SK-N-SH (cell line): ENCODE data around the gene SLC25A53. TPM values are rescaled to one million over a fixed set of nuclear protein-coding genes. Genes with fewer than 3 reads are reported as not detected.

Source experiments
- CTCF ChIA-PET: fragments of 300-600, 350-600 bp; formaldehyde crosslinking; extraction: SDS; loops from one replicate; lab custom pipeline; 2021; lab: Yijun Ruan, JAX
- POLR2A ChIA-PET: fragments of 350-600 bp; sonication (Branson Sonifier 250); formaldehyde crosslinking; extraction: SDS; loops from one replicate; lab custom pipeline; 2020; ENCODE audit warnings: antibody characterized with exemption, inconsistent platforms; lab: Yijun Ruan, JAX
- DNase-seq: peaks from one replicate; pipeline ENCODE4 v3.0.0; 2012
- H2AFZ ChIP-seq: fragments of 200-600 bp; sonication (generic); 2 replicates; pipeline ENCODE4 v1.8.1; 2016; ENCODE audit warnings: antibody characterized with exemption, mild to moderate bottlenecking, low read depth
- H3F3A ChIP-seq: fragments of 200-600 bp; sonication (generic); replicated peaks from 2 replicates; pipeline ENCODE3; 2016; ENCODE audit warnings: antibody characterized with exemption, mild to moderate bottlenecking; ENCODE audit not compliant: insufficient read depth
- H3K27ac ChIP-seq, 2 experiments: fragments of 200-500 bp in 1 of 2; fragments of 200-600 bp in 1 of 2; sonication (Bioruptor generic) in 1 of 2; sonication (generic), shearing (Covaris generic) in 1 of 2; 2 replicates each; pipeline versions ENCODE4 v1.5.1 to v1.6.1; 2014 to 2016; ENCODE audit warnings: low read depth in 2 of 2, inconsistent platforms in 1 of 2, low read length in 1 of 2, mild to moderate bottlenecking in 1 of 2, mixed read lengths in 1 of 2
- H3K27me3 ChIP-seq: fragments of 200-600 bp; sonication (generic), shearing (Covaris generic); 2 replicates; pipeline ENCODE4 v1.6.1; 2016; ENCODE audit warnings: mixed run types; ENCODE audit not compliant: insufficient read depth
- H3K36me3 ChIP-seq, 2 experiments: fragments of 200-500 bp in 1 of 2; fragments of 200-600 bp in 1 of 2; sonication (Bioruptor generic) in 1 of 2; sonication (generic) in 1 of 2; replicated peaks in 1 of 2; 2 replicates each; pipeline versions ENCODE3 to v1.5.1; 2014 to 2016; ENCODE audit warnings: low read length in 1 of 2, mild to moderate bottlenecking in 1 of 2; ENCODE audit not compliant: insufficient read depth in 2 of 2, control insufficient read depth in 1 of 2
- H3K4me1 ChIP-seq, 2 experiments: fragments of 200-500 bp in 1 of 2; fragments of 200-600 bp in 1 of 2; sonication (Bioruptor generic) in 1 of 2; sonication (generic), shearing (Covaris generic) in 1 of 2; 2 replicates each; pipeline versions ENCODE4 v1.5.1 to v1.6.1; 2014 to 2016; ENCODE audit warnings: low read depth in 1 of 2, low read length in 1 of 2, mixed run types in 1 of 2; ENCODE audit not compliant: insufficient read depth in 2 of 2, control insufficient read depth in 1 of 2
- H3K4me2 ChIP-seq: fragments of 200-600 bp; sonication (generic), shearing (Covaris generic); 2 replicates; pipeline ENCODE4 v1.6.1; 2017; ENCODE audit warnings: mixed run types
- H3K4me3 ChIP-seq, 2 experiments: fragments of 200-500 bp in 1 of 2; fragments of 200-600 bp in 1 of 2; sonication (Bioruptor generic) in 1 of 2; sonication (generic), shearing (Covaris generic) in 1 of 2; 2 replicates each; pipeline versions ENCODE4 v1.5.1 to v1.8.1; 2014 to 2016; ENCODE audit warnings: low read depth in 2 of 2, inconsistent platforms in 1 of 2, low read length in 1 of 2, mild to moderate bottlenecking in 1 of 2, mixed read lengths in 1 of 2, moderate library complexity in 1 of 2
- H3K79me2 ChIP-seq: fragments of 200-600 bp; sonication (generic); 2 replicates; pipeline ENCODE4 v1.8.1; 2017; ENCODE audit warnings: mild to moderate bottlenecking; ENCODE audit not compliant: insufficient read depth
- H3K9ac ChIP-seq: fragments of 200-600 bp; sonication (generic); 2 replicates; pipeline ENCODE4 v1.6.1; 2017; ENCODE audit warnings: mixed run types
- H3K9me2 ChIP-seq: fragments of 200-600 bp; sonication (generic); 2 replicates; pipeline ENCODE4 v1.6.1; 2017; ENCODE audit warnings: mixed run types
- H3K9me3 ChIP-seq: fragments of 200-600 bp; sonication (generic); 2 replicates; pipeline ENCODE4 v1.6.1; 2017; ENCODE audit warnings: mixed run types, mild to moderate bottlenecking, moderate library complexity
- H4K20me1 ChIP-seq: fragments of 200-600 bp; sonication (generic); 2 replicates; pipeline ENCODE4 v1.6.1; 2017; ENCODE audit warnings: mild to moderate bottlenecking, mixed run types; ENCODE audit not compliant: insufficient read depth
- ELF1 ChIP-seq: IDR thresholded peaks from 2 replicates; pipeline ENCODE4 v1.4.0; 2012
- EP300 ChIP-seq, 2 experiments: IDR thresholded peaks; 2 replicates each; pipeline versions ENCODE4 v1.4.0 to v1.6.1; 2012; ENCODE audit warnings: borderline replicate concordance in 1 of 2, low read depth in 1 of 2, low read length in 1 of 2
- FOSL2 ChIP-seq: IDR thresholded peaks from 2 replicates; pipeline ENCODE4 v1.4.0; 2012; ENCODE audit warnings: low read depth, mild to moderate bottlenecking, moderate library complexity, borderline replicate concordance
- FOXJ3 ChIP-seq: sonication (generic); formaldehyde crosslinking; IDR thresholded peaks from 2 replicates; pipeline ENCODE4 v1.5.1; 2020; ENCODE audit warnings: mild to moderate bottlenecking, missing genetic modification reagents
- FOXM1 ChIP-seq: IDR thresholded peaks from 2 replicates; pipeline ENCODE4 v1.4.0; 2012; ENCODE audit warnings: low read depth, mild to moderate bottlenecking
- GABPA ChIP-seq: IDR thresholded peaks from 2 replicates; pipeline ENCODE4 v1.4.0; 2012; ENCODE audit warnings: low read depth, mild to moderate bottlenecking
- GATA2 ChIP-seq: sonication (generic); formaldehyde crosslinking; IDR thresholded peaks from 2 replicates; pipeline ENCODE4 v1.5.0; 2020; ENCODE audit warnings: mild to moderate bottlenecking, missing genetic modification reagents
- MXI1 ChIP-seq: IDR thresholded peaks from 2 replicates; pipeline ENCODE4 v1.6.1; 2012; ENCODE audit warnings: mild to moderate bottlenecking, low read depth, low read length, improper control_type of control experiment
- NFIC ChIP-seq: IDR thresholded peaks from 2 replicates; pipeline ENCODE4 v1.4.0; 2012; ENCODE audit warnings: borderline replicate concordance
- NRF1 ChIP-seq: IDR thresholded peaks from 2 replicates; pipeline ENCODE4 v1.6.1; 2012; ENCODE audit warnings: low read depth, mild to moderate bottlenecking, low read length
- RAD21 ChIP-seq: IDR thresholded peaks from 2 replicates; pipeline ENCODE4 v1.6.1; 2012; ENCODE audit warnings: mild to moderate bottlenecking, low read length
- RCOR1 ChIP-seq: fragments of 150-350 bp; IDR thresholded peaks from 2 replicates; pipeline ENCODE4 v1.6.1; 2017; ENCODE audit warnings: antibody characterized with exemption, low read length
- RXRA ChIP-seq: IDR thresholded peaks from 2 replicates; pipeline ENCODE4 v1.4.0; 2012; ENCODE audit warnings: low read depth, mild to moderate bottlenecking, borderline replicate concordance
- SIN3A ChIP-seq: IDR thresholded peaks from 2 replicates; pipeline ENCODE4 v1.6.1; 2012; ENCODE audit warnings: low read depth, mild to moderate bottlenecking, low read length, moderate library complexity, borderline replicate concordance
- SMC3 ChIP-seq: IDR thresholded peaks from 2 replicates; pipeline ENCODE4 v1.6.1; 2012; ENCODE audit warnings: low read depth, low read length, improper control_type of control experiment
- TCF12 ChIP-seq: IDR thresholded peaks from 2 replicates; pipeline ENCODE4 v1.4.0; 2012
- YY1 ChIP-seq: IDR thresholded peaks from 2 replicates; pipeline ENCODE4 v1.4.0; 2012; ENCODE audit warnings: low read depth, mild to moderate bottlenecking
- WGBS: methylation state at CpG from one replicate; pipeline ENCODE4 v1.1.6; 2017; ENCODE audit warnings: low lambda C conversion rate; 5-methylcytosine and 5-hydroxymethylcytosine counted together
- polyA plus RNA-seq, 3 experiments: library from polyadenylated mRNA; depleted of rRNA; stranded (reverse); fragments of >200 nt; gene quantifications; 2 replicates each; pipeline ENCODE4 v1.2.3, GENCODE V29; 2012
- TF ChIP-seq, protein P1 (sequence below): IDR thresholded peaks from 2 replicates; pipeline ENCODE4 v1.4.0; 2012; ENCODE audit warnings: low read depth
- TF ChIP-seq, protein P2 (sequence below): IDR thresholded peaks from 2 replicates; pipeline ENCODE4 v1.6.1; 2012; ENCODE audit warnings: mild to moderate bottlenecking, low read depth, low read length, moderate library complexity
- TF ChIP-seq, protein P3 (sequence below): IDR thresholded peaks from 2 replicates; pipeline ENCODE4 v1.4.0; 2012; ENCODE audit warnings: low read depth, borderline replicate concordance
- TF ChIP-seq, protein P4 (sequence below): fragments of 150-350 bp; IDR thresholded peaks from 2 replicates; pipeline ENCODE4 v1.6.1; 2017; ENCODE audit warnings: antibody characterized with exemption, low read length, low read depth, borderline replicate concordance
- TF ChIP-seq, protein P5 (sequence below): fragments of 150-350 bp; IDR thresholded peaks from 2 replicates; pipeline ENCODE4 v1.6.1; 2016; ENCODE audit warnings: mild to moderate bottlenecking, low read depth, low read length

The SLC25A53 gene
- polyA plus RNA-seq, 1 of the 3 experiments (the other 2 are of a cell fraction), result 5.9 TPM

DNA sequence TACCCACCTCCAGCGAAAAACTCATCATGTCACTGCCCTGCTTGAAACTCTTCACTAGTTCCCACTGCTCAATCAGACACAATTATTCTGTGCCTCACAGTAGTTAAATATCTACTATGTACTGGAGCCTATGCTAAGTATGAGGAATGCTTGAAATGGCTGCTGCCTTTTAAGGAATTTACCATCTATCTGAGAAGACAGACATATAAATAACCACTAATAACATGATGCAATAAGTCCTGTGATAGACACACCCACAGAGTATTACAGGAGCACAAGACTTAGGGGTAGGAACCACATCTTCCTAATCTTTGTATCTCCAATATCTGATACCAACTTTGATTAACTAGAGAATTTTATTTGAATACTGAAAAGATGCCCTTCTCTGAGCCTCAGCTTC, 21.1 kb downstream of the SLC25A53 start:
- peaks cover 0 to 1% of the 10 kb centered on the region in 2 experiments for H3K36me3 ChIP-seq
- no peaks in the 10 kb centered on the region for H3K9me3 ChIP-seq
- no peaks in the 10 kb centered on the region for H3K27me3 ChIP-seq
- H3K4me3 ChIP-seq, result no peak overlapping the region
- ChIA-PET CTCF (interaction anchor here (0.6 to 2.1 kb wide), 21 partner anchors 8 to 358 kb away, joined by 3 to 11 read pairs (median 4); partner anchors contain the start of genes SLC25A53 and ZCCHC18), POLR2A (no interaction called here)
- 29% methylated on average over 1 of the region's 1 CpG for WGBS
- H2AFZ ChIP-seq, result no peak overlapping the region
- peaks cover 4% of the 10 kb centered on the region for H3F3A ChIP-seq
- DNase-seq, result no peak
- H3K79me2 ChIP-seq, result no peaks in the 10 kb centered on the region
- TF ChIP-seq EP300 (IDR thresholded peaks at IDR 0.05; ENCODE audit: borderline replicate concordance in 1 of 2, low read depth in 1 of 2, low read length in 1 of 2), result no peak
- TF ChIP-seq TCF12, result no peak
- no peak for TF ChIP-seq NRF1
- no peak for TF ChIP-seq RAD21
- TF ChIP-seq, all 33 proteins: peak for 0
- no peak overlapping the region for H3K4me2 ChIP-seq
- no peaks in the 10 kb centered on the region for H4K20me1 ChIP-seq
- H3K4me1 ChIP-seq, result no peaks in the 10 kb centered on the region
- no peaks in the 10 kb centered on the region for H3K9me2 ChIP-seq
- H3K27ac ChIP-seq, result no peak overlapping the region
- H3K9ac ChIP-seq, result no peak overlapping the region

DNA sequence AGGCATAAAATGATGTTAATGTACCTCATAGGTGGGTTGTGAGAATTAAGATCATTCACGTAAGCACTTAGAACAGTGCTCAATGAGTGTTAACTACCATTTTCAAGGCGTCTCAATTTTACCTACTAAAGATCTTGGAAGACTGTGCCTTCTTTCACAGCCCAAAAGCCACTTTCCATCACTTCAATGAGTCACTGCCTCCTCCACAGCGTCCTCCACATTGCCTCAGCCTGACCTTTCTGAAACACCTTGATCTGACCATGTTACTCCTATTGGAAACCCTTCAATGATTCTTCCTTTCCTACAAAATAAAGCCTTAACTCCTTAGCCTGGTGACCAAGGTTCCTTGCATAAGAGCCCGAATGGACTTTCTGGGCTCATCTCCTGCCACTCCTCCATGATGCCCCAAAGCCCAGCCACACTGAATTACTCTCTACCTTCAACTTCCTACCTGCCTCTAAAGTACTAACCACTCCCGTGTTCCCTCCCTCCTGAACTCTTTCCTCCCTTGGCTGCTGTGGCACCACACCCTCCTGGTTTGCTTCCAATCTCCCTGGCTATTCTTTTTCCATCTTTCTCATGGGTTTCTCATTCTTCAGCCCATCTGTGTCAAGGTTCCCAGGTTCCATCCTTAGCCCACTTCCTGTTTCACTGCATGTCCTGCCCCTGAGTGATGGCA, 22.1 kb downstream of the SLC25A53 start:
- Histone ChIP-seq H3K9ac (no peak overlapping the region), H3K79me2 (no peaks in the 10 kb centered on the region), H3K9me3 (no peaks in the 10 kb centered on the region), H3K4me2 (no peak overlapping the region), H3K9me2 (no peaks in the 10 kb centered on the region), H3F3A (peaks cover 4% of the 10 kb centered on the region), H3K4me3 (no peak overlapping the region), H3K27ac (no peak overlapping the region), H4K20me1 (no peaks in the 10 kb centered on the region), H3K27me3 (no peaks in the 10 kb centered on the region), H2AFZ (no peak overlapping the region), H3K36me3 (peaks cover 4 to 5% of the 10 kb centered on the region in 2 experiments), H3K4me1 (no peaks in the 10 kb centered on the region)
- POLR2A ChIA-PET, result no interaction called here
- WGBS, result 52% methylated on average over 5 of the region's 5 CpGs
- no peak for DNase-seq
- CTCF ChIA-PET, result interaction anchor here (0.6 kb wide), 1 partner anchor 9 kb away, joined by 3 read pairs; no protein-coding TSS in a partner anchor
- TF ChIP-seq SIN3A (no peak), MXI1 (no peak), YY1 (no peak), NFIC (no peak), GATA2 (CRISPR knock-in tag) (no peak), ELF1 (no peak), SMC3 (no peak), FOSL2 (no peak), RCOR1 (no peak), GABPA (no peak), FOXM1 (no peak), FOXJ3 (CRISPR knock-in tag) (no peak), RAD21 (no peak), RXRA (no peak)
- TF ChIP-seq, protein P1, sequence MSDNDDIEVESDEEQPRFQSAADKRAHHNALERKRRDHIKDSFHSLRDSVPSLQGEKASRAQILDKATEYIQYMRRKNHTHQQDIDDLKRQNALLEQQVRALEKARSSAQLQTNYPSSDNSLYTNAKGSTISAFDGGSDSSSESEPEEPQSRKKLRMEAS, result no peak
- TF ChIP-seq, protein P2, sequence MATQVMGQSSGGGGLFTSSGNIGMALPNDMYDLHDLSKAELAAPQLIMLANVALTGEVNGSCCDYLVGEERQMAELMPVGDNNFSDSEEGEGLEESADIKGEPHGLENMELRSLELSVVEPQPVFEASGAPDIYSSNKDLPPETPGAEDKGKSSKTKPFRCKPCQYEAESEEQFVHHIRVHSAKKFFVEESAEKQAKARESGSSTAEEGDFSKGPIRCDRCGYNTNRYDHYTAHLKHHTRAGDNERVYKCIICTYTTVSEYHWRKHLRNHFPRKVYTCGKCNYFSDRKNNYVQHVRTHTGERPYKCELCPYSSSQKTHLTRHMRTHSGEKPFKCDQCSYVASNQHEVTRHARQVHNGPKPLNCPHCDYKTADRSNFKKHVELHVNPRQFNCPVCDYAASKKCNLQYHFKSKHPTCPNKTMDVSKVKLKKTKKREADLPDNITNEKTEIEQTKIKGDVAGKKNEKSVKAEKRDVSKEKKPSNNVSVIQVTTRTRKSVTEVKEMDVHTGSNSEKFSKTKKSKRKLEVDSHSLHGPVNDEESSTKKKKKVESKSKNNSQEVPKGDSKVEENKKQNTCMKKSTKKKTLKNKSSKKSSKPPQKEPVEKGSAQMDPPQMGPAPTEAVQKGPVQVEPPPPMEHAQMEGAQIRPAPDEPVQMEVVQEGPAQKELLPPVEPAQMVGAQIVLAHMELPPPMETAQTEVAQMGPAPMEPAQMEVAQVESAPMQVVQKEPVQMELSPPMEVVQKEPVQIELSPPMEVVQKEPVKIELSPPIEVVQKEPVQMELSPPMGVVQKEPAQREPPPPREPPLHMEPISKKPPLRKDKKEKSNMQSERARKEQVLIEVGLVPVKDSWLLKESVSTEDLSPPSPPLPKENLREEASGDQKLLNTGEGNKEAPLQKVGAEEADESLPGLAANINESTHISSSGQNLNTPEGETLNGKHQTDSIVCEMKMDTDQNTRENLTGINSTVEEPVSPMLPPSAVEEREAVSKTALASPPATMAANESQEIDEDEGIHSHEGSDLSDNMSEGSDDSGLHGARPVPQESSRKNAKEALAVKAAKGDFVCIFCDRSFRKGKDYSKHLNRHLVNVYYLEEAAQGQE, result no peak
- TF ChIP-seq, protein P3, sequence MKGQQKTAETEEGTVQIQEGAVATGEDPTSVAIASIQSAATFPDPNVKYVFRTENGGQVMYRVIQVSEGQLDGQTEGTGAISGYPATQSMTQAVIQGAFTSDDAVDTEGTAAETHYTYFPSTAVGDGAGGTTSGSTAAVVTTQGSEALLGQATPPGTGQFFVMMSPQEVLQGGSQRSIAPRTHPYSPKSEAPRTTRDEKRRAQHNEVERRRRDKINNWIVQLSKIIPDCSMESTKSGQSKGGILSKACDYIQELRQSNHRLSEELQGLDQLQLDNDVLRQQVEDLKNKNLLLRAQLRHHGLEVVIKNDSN, result no peak
- TF ChIP-seq, protein P4, sequence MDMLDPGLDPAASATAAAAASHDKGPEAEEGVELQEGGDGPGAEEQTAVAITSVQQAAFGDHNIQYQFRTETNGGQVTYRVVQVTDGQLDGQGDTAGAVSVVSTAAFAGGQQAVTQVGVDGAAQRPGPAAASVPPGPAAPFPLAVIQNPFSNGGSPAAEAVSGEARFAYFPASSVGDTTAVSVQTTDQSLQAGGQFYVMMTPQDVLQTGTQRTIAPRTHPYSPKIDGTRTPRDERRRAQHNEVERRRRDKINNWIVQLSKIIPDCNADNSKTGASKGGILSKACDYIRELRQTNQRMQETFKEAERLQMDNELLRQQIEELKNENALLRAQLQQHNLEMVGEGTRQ, result no peak
- TF ChIP-seq, protein P5, sequence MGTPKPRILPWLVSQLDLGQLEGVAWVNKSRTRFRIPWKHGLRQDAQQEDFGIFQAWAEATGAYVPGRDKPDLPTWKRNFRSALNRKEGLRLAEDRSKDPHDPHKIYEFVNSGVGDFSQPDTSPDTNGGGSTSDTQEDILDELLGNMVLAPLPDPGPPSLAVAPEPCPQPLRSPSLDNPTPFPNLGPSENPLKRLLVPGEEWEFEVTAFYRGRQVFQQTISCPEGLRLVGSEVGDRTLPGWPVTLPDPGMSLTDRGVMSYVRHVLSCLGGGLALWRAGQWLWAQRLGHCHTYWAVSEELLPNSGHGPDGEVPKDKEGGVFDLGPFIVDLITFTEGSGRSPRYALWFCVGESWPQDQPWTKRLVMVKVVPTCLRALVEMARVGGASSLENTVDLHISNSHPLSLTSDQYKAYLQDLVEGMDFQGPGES, result no peak
